Chondrocyte (in vitro differentiated cells): Measurements from ENCODE around the gene ZDHHC11B. TPM values are rescaled to one million over a fixed set of nuclear protein-coding genes. Genes with fewer than 3 reads are reported as not detected.
"Not testable (repeated sequence)": the region's sequence is repeated elsewhere in the genome, so short reads cannot be mapped to it uniquely, and the experiment has no call there.

Source experiments
- DNase-seq: peaks from one replicate; pipeline ENCODE4 v3.0.0; 2021; ENCODE audit warnings: mixed read lengths, low spot score
- H3K27ac Mint-ChIP-seq: one replicate; pipeline ENCODE4 v1.8.0; 2021; ENCODE audit warnings: mild to moderate bottlenecking, moderate library complexity, mixed read lengths; ENCODE audit not compliant: unreplicated experiment
- H3K27me3 Mint-ChIP-seq: 2 replicates; pipeline ENCODE4 v1.8.0; 2021; ENCODE audit warnings: low read depth, mixed read lengths
- H3K36me3 Mint-ChIP-seq: 2 replicates; pipeline ENCODE4 v1.8.0; 2021; ENCODE audit warnings: low read depth, mixed read lengths
- H3K4me1 Mint-ChIP-seq: 2 replicates; pipeline ENCODE4 v1.8.0; 2021; ENCODE audit warnings: low read depth, mild to moderate bottlenecking, mixed read lengths
- H3K4me3 Mint-ChIP-seq: one replicate; pipeline ENCODE4 v1.8.0; 2021; ENCODE audit warnings: mild to moderate bottlenecking, moderate library complexity, mixed read lengths; ENCODE audit not compliant: unreplicated experiment
- H3K9me3 Mint-ChIP-seq: 2 replicates; pipeline ENCODE4 v1.8.0; 2021; ENCODE audit warnings: low read depth, mixed read lengths
- total RNA-seq: library from RNA; stranded (reverse); gene quantifications from 3 replicates; pipeline ENCODE4 v1.2.1, GENCODE V29; 2021

The ZDHHC11B gene
- total RNA-seq, 1 donor from 2014 or later: 0.17 TPM

DNA sequence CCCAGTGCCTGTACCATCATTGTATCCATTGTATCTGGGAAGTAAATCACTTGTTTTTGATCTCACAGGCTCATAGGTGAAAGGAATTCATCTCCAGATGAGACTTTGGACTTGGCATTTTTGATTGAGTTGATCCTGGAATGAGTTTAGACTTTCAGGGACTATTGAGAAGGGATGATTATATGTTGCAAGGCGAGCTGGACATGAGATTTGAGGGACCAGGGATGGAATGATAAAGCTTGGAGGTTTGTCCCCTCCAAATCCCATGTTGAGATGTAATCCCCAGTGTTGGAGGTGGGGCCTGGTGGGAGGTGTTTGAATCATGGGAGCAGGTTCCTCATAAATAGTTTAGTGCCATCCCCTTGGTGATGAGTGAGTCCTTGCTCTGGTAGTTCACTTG, 10.4 kb upstream of the ZDHHC11B start:
- not testable (repeated sequence) for H3K27ac Mint-ChIP-seq, DNase-seq, H3K4me1 Mint-ChIP-seq, H3K4me3 Mint-ChIP-seq
- H3K27me3 Mint-ChIP-seq: peaks cover 26% of the 10 kb centered on the region
- peaks cover 38% of the 10 kb centered on the region for H3K9me3 Mint-ChIP-seq
- H3K36me3 Mint-ChIP-seq: peaks cover 14% of the 10 kb centered on the region

DNA sequence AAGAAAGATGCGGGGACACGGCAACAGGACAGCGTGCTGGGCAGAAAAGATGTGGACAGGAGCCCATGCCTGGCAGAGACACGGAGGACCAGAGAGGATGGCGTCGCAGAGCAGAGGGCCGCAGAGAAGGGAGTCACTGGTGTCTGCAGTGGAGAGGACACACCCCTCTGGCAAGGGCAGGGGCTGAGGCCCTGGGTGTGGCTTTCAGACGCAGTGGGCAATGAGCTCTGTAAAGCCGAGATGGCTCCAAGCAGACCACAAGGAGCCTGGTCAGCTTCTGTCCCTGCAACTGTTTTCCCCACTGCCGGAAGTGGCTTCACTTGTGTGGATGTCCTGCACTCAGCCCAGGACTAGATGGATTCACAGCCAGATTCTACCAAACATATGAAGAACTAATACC, 4.2 kb upstream of the ZDHHC11B start:
- H3K9me3 Mint-ChIP-seq: peaks cover 42% of the 10 kb centered on the region
- H3K27me3 Mint-ChIP-seq: peaks cover 21% of the 10 kb centered on the region
- H3K4me3 Mint-ChIP-seq, H3K4me1 Mint-ChIP-seq: not testable (repeated sequence)
- H3K36me3 Mint-ChIP-seq: peaks cover 12% of the 10 kb centered on the region
- peak overlapping the region; percentile 6 for H3K27ac Mint-ChIP-seq
- peak; percentile 76 for DNase-seq

DNA sequence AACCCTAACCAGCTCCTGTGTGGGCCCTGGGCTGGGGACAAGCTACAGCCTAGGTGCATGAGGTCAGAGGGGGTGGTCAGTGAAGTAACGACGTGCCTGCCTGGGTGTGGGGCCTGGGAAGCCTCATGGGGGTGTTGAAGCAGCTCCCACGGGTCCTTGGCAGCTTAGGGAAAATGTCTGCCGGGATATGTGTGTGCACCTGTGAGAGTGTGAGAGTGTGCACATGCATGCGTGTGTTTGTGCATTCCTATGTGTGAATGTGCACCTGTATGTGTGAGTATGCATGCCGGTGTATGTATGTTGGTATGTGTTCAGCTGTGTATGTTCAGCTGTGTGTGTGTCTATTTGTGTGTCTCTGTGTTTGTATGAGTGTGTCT, 3.3 kb upstream of the ZDHHC11B start:
- peaks cover 21% of the 10 kb centered on the region for H3K27me3 Mint-ChIP-seq

DNA sequence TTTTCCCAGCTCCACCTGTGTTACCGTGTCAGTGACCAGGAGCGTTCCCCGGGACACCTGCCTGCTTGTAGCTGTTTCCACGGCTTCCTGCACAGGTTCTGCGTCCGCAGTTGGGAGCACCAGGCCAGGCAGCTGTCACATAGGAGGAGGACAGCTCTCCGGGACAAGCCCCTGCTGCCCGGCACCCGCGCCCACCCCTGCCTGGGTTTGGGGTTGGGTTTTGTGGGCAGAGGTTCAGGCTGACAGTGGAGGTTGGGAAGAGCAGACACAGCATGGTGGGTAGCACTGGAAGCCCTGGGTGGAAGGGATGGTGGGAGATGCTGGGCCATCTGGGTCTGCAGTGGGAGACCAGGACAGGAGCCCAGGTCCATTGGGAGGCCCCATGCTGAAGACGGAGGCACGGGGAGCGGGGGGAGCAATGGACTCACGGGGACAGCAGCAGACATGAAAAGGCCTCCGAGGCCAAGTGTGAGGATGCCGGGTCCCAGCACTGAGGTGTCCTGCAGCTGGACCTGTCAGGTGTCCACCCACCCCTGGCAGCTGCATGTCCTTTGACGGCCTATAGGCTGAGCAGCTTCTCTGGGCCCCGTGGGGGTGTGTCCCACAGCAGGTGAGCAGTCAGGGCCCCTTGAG, 2.8 kb upstream of the ZDHHC11B start:
- Mint-ChIP-seq H3K9me3 (peaks cover 31% of the 10 kb centered on the region), H3K36me3 (peaks cover 10% of the 10 kb centered on the region), H3K27me3 (peaks cover 21% of the 10 kb centered on the region)
- DNase-seq: peak; percentile 90
- not testable (repeated sequence) for H3K4me1 Mint-ChIP-seq, H3K27ac Mint-ChIP-seq, H3K4me3 Mint-ChIP-seq

More for the DNA sequence above, 3.3 kb upstream of the ZDHHC11B start:
- not testable (repeated sequence) for H3K4me3 Mint-ChIP-seq, DNase-seq, H3K4me1 Mint-ChIP-seq, H3K27ac Mint-ChIP-seq
- Mint-ChIP-seq H3K36me3 (peaks cover 10% of the 10 kb centered on the region), H3K9me3 (peaks cover 34% of the 10 kb centered on the region)

DNA sequence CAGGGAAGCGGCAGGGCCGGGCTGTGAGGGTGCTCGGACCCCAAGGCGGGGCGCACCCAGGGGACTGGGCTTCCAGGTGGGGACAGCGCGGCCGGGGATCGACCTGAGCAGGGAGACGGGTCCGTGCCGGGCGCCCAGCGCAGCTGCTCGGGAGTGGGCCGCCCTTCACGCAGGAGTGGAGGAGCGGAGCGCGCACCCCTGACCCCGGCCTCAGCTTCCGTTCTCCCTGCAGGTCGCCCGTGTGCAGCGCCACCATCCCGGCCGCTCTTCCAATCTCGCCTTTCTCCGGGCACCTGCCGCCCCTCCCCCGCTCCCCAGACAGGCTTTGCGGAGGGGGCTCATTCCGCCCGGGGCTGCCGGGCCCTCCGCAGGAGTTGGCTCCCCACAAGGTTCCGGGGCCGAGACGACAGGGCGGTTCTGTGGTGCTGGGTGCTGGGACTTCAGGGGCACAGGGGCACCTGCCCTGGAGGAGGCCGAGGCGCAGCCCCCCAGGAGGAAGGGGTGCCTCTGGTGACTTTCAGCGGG, 714 bp upstream of the ZDHHC11B start:
- not testable (repeated sequence) for H3K27me3 Mint-ChIP-seq, H3K4me1 Mint-ChIP-seq, H3K36me3 Mint-ChIP-seq, H3K27ac Mint-ChIP-seq
- peak; percentile 93 for DNase-seq
- Mint-ChIP-seq H3K9me3 (peaks cover 16% of the 10 kb centered on the region), H3K4me3 (peak overlapping the region; percentile 67)

DNA sequence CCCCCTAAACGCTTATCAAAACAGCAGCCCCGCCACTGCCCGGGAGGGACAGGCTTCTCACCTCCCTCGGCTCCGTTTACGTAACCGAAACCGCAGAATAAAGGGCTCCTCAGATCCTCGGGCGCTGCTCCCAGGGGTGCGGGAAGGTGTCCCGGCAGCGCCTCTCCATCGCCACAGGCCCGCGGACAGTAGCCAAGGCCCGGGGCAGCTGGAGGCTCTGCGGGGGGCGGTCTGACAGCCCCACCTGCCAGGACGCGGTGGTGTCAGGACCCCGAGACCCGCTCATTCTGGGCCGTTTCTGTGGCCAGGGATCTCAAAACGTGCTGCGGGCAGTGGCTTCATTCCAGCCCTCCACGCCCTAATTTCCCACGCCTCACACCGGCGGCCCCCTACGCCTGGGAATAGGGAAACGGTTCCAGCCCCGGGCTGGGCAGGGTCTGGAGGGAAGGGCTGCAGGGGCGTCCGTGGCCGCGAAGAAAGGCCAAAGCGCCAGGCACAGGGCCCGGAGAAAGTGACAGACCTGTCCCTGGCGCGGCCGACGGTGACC, 575 bp downstream of the ZDHHC11B start:
- H3K9me3 Mint-ChIP-seq, H3K4me1 Mint-ChIP-seq, H3K27ac Mint-ChIP-seq, H3K36me3 Mint-ChIP-seq, H3K27me3 Mint-ChIP-seq: not testable (repeated sequence)
- H3K4me3 Mint-ChIP-seq: peak overlapping the region; percentile 22
- peak; percentile 92 for DNase-seq

DNA sequence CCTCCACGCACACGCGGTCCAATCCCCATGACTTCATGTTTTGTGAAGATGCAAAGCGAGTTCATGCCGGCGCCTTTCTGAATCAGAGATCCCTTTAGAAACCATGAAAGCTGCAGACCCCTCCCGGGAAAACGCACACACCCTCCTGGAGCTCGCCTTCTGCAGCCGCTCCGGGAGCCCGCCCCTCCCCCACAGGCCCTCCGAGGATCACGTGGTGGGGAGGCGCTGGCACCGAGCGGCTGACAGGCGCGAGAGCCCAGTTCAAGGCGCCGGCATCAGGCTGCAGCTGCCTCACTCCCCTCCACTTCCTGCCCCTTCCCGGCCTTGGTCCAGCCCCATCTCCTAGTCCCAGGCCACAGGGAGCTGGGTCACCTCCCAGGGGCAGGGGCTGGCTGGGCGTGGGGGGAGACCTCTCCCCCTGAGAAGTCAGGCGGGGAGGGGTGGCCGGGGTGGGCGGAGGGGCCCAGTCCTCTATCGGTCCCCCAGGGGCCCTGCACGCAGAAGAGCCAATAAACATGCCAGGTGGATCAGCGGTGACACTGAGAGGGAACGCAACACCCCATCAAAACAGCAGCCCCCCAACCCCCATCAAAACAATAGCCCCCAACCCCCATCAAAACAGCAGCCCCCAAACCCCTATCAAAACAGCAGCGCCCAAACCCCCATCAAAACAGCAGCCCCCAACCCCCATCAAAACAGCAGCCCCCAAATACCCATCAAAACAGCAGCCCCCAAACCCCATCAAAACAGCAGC, 1.3 kb downstream of the ZDHHC11B start:
- not testable (repeated sequence) for H3K36me3 Mint-ChIP-seq, H3K9me3 Mint-ChIP-seq, H3K4me3 Mint-ChIP-seq, DNase-seq, H3K27ac Mint-ChIP-seq, H3K27me3 Mint-ChIP-seq, H3K4me1 Mint-ChIP-seq

DNA sequence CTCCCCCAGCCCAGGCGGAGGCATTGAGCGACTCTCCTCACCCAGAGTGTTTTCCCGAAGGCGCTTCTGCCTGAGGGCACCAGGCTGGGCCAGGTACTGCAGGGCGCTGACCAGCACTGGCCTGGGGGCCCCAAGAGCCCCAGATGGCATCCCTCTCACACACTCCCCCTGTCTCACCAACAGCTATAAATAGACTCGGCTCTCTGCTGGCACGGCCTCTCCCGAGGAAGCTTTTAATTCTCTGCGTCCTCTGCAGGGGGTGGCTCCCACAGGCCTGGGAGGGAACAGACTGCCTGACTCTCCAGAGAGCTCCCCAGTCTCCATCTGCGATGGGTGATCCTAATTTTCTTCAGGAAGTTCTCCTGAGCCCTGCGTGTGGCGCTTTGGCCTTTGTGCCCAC, 2.2 kb downstream of the ZDHHC11B start:
- H3K4me1 Mint-ChIP-seq, DNase-seq, H3K4me3 Mint-ChIP-seq, H3K9me3 Mint-ChIP-seq, H3K27ac Mint-ChIP-seq, H3K27me3 Mint-ChIP-seq, H3K36me3 Mint-ChIP-seq: not testable (repeated sequence)

DNA sequence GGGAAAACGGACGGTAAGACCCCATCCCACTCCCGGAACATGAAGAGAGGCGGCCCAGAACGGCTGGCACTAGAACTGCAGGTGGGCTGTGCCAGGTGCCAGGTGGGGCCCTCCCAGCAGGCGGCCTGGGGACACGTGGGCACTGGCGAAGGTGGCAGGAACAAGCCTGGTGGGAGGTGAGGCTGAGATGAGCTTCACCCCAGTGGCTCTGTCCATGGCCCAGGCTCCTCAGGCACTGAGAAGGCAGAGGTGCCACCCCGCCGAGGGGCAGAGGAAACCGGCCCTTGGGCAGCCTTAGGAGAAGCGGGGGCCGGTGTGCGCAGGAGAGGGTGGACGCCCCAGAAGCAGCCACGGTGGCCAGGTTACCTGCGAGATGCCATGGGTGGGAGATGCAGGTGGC, 4.0 kb downstream of the ZDHHC11B start:
- H3K4me3 Mint-ChIP-seq, H3K27me3 Mint-ChIP-seq, H3K27ac Mint-ChIP-seq, H3K9me3 Mint-ChIP-seq, H3K36me3 Mint-ChIP-seq, H3K4me1 Mint-ChIP-seq: not testable (repeated sequence)
- peak; percentile 93 for DNase-seq

DNA sequence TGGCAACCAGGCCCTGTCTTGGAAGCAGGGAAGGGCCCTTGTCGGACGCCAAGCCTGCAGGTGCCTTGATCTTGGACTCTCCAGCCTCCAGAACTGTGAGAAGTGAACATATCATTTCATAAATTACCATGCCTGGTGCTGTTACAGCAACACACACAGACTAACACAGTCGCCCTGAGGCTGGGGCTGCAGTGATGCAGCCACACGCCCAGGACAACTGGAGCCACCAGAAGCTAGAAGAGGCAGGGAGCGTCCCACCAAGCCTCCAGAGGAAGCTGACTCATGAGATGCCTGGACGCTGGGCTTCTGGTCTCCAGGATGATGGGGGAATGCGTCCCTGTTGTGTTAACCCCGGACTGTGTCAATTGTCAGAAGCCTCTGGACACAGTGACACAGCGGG, 5.6 kb downstream of the ZDHHC11B start:
- not testable (repeated sequence) for H3K27me3 Mint-ChIP-seq, H3K4me1 Mint-ChIP-seq, H3K9me3 Mint-ChIP-seq, H3K27ac Mint-ChIP-seq, H3K4me3 Mint-ChIP-seq, DNase-seq, H3K36me3 Mint-ChIP-seq

DNA sequence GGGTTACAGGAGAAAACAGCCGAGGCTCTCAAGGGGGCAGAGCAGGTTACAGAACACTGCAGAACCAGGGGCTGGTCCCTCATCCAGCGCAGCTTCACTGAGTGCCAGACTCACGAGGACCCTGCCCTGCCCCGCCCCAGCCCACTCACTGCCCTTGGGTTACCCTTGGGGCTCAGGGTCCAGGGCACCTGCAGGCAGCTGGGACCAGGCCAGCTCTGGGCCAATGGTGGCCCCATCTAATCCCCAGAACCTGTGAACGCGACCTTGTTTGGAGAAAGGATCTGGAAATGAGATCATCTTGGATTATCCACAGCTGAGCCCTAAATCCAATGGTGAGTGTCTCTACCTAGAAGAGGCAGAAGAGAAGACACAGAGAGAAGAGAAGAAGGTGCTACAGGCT, 6.1 kb downstream of the ZDHHC11B start:
- H3K4me1 Mint-ChIP-seq, H3K27me3 Mint-ChIP-seq, H3K27ac Mint-ChIP-seq, H3K36me3 Mint-ChIP-seq, H3K9me3 Mint-ChIP-seq, H3K4me3 Mint-ChIP-seq: not testable (repeated sequence)
- DNase-seq: peak; percentile 65
